ENCODE measurements around the gene NAPG.
"Not testable (repeated sequence)": the region's sequence is repeated elsewhere in the genome, so short reads cannot be mapped to it uniquely, and the experiment has no call there.

NAPG gene
- long read RNA-seq, donor 1, partial matches to known transcripts = 0 of 1 reads
- long read RNA-seq, donor 1, other reads (novel, unspliced or antisense) = 0 of 1 reads
- long read RNA-seq, donor 2 = 0 reads
- long read RNA-seq, donor 3, partial matches to known transcripts = 0 of 1 reads
- long read RNA-seq, donor 3, other reads (novel, unspliced or antisense) = 0 of 1 reads
- long read RNA-seq, donor 4, partial matches to known transcripts = 0 of 4 reads
- long read RNA-seq, donor 4, other reads (novel, unspliced or antisense) = 0 of 4 reads
- long read RNA-seq, donor 5, partial matches to known transcripts = 0 of 1 reads
- long read RNA-seq, donor 5, other reads (novel, unspliced or antisense) = 0 of 1 reads
- long read RNA-seq, donor 6, partial matches to known transcripts = 0 of 1 reads
- long read RNA-seq, donor 6, other reads (novel, unspliced or antisense) = 0 of 1 reads
- long read RNA-seq, donor 7 = 0 reads
- long read RNA-seq, donor 8, partial matches to known transcripts = 0 of 2 reads
- long read RNA-seq, donor 8, other reads (novel, unspliced or antisense) = 0 of 2 reads

GRCh38 chr18:10525697-10526560, at the start of gene NAPG:
TSS of gene NAPG (plus strand) at chr18:10526027. CDS start at chr18:10526103, 76 bp downstream.
- peak; percentile 82 for DNase-seq

DNA sequence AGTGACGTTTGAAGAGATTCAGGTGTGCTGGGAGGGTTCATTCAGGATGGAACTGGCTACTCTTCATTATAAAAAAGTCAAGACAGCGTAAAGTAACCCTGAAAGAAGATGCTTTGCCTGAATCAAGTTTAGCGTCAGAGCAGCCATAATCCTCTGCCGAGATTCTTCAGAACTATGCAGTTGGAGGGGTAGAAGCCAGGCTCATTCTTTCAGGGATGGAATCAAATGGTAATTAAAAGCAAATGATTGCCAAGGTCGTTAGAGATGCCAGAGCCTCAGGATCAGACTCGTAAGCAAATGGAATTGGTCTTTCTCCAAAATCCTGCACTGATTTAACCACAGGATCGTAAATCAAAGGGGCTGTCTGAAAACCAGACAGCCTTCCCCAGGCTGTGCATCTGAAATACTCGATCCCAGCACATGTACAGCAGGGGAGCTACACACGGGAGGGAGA, 49.5 kb upstream of the NAPG start:
- peak; percentile 51 for DNase-seq

- no peak for DNase-seq
Observed at GRCh38 chr18:10477121-10477862, 48.5 kb upstream of the NAPG start.

DNA sequence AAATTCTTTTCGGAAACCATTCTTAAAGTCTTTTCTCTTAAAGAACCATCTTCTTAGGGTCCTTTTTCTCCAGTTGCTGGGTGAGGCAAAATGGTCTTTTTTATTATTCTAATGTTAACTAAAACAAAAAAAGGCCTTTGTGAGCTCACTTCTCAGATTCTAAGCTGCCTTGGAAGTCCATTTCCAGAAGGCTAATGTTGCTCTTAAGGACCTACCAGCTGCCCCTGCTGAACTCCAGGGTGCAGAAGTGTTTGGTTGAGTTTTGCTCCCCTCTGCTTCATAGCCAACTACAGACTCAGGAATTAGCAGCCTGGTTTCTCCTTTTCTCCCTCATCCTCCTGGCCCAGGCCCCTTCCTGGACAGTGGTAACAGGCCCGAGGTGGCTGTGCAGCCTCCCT, 48.0 kb upstream of the NAPG start:
- no peak for DNase-seq

GRCh38 chr18:10481831-10482230, 44.0 kb upstream of the NAPG start:
- peak; percentile 0 for DNase-seq

DNA sequence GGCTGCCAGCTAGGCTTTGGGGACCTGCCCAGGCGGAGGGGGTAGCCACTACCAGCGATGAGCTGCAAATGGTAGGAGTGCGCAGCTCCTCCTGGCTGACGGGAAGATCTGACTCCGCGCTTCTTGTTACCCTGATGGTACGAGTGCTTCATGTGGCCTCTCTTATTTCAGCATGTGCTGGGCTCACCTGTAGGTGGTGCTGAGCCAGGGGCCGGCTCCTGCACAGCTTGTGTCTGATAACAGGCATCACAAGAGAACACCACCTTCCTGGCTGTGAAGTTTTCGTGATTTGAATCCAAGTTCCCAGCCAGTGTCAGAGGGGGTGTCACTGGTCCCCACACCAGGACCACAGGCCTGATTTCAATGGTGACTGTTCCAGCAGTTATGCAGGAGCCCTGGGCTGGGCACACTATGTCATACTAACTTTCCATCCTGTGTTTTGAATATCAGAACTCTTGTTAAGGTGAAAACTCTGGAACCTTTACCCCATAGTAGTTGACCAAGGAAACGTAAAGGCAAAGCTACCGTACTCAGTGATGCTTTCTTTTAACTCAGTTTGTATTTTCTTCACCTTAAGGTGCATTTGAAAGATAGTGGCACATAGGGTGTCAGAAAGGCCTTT, 43.4 kb upstream of the NAPG start:
- peak; percentile 0 for DNase-seq

- DNase-seq = no peak
Observed at GRCh38 chr18:10482985-10483949, 42.6 kb upstream of the NAPG start.

- no peak for DNase-seq
Observed at GRCh38 chr18:10485475-10485874, 40.4 kb upstream of the NAPG start.

- DNase-seq = no peak
Observed at GRCh38 chr18:10486362-10486761, 39.5 kb upstream of the NAPG start.

DNA sequence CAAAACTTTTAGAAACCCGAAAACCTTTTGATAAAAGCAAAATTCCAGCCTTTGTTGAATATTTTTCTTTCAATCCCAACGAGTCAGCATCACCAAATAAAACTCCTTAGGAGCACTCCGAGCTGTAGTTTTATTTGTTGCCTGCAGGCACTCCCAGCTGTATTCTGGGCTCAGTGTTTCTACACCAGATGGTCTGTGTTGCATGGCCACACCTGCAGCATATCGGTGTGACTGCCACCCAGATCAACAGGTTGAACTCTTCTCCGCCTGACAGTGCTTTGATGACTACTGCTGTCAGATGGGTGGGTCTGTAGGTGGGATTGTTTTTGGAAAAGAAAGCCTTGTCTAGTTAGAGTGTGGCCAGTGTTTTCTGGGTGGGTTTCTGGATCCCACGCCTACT, 38.7 kb upstream of the NAPG start:
- DNase-seq = no peak

DNA sequence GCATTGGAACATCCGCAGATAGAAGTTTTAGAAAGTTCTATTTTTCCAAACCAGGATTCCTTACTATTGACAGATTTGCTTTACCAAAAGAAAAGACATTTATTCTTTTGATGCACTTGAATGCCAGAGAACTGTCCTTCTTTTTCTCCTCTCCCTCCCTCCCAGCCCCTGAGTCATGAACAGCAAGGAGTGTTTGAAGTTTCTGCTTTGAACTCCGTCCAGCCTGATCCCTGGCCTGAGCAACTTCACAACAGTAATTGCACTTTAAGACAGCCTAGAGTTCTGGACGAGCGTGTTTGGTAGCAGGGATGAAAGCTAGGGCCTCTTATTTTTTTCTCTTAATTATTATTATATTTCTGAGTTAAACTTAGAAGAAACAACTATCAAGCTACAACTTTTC, 37.8 kb upstream of the NAPG start:
- DNase-seq = no peak

GRCh38 chr18:10490401-10491165, 35.2 kb upstream of the NAPG start:
- no peak for DNase-seq

DNA sequence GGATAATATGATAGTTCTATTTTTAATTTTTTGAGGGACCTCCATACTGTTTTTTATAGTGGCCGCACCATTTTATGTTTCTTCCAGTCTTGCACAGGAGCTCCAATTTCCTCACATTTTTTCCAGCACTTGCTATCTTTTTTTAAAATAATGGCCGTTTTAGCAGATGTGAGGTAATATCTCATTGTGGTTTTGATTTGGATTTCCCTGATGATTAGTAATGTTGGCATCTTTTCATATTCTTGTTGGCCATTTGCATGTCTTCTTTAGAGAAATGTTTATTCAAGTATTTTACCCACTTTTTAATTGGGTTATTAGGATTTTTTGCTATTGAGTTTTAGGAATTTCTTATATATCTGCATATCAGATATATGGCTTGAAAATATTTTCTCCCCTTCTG, 29.9 kb upstream of the NAPG start:
- DNase-seq = no peak

GRCh38 chr18:10497206-10497749, 28.5 kb upstream of the NAPG start:
- DNase-seq = no peak

GRCh38 chr18:10499230-10499629, 26.6 kb upstream of the NAPG start:
- no peak for DNase-seq

DNA sequence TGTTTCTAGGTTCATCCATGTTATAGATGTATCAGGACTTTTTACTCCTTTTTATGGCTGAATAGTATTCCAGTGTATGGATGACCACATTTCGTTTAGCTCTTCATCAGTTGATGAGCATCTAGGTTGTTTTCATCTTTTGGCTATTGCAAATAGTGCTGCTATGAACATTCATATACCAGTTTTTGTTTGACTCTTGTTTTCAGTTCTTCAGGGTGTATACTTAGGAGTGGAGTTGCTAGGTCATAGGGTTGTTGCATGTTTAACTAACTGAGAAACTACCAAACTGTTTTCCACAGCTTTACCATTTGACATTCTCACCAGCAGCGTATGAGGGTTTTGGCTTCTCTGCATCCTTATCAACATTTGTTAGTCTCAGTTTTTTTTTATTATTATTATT, 25.8 kb upstream of the NAPG start:
- DNase-seq = no peak

GRCh38 chr18:10504723-10505122, 21.1 kb upstream of the NAPG start:
- no peak for DNase-seq

DNA sequence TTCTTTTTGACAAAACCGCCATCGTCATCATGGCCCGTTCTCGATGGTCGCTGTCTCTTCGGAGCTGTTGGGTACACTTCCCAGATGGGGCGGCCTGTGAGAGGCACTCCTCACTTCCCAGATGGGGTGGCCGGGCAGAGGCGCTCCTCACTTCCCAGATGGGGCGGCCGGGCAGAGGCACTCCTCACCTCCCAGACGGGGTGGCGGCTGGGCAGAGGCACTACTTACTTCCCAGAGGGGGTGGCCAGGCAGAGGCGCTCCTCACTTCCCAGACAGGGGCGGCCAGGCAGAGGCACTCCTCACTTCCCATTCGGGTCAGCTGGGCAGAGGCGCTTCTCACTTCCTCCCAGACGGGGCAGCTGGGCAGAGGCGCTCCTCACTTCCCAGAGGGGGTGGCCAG, 19.9 kb upstream of the NAPG start:
- not testable (repeated sequence) for DNase-seq

DNA sequence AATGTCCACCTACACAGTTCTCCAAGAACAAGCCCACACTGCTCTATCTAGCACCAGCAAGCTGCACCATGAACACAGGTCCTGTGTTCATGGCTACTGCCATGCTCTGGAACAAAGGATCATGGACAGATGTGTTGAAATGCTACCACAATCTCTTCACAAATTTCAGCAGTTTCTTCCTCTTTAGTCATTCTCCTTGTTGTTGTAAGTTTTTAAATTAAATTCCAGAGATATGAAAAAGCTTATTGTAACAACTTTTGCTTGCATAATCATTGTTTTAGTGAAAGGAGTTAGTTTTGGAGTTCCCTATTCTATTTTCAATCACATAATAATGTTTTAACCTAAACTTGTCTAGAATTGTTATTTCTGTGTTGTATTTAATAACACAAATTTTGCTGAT, 17.2 kb upstream of the NAPG start:
- no peak for DNase-seq

DNA sequence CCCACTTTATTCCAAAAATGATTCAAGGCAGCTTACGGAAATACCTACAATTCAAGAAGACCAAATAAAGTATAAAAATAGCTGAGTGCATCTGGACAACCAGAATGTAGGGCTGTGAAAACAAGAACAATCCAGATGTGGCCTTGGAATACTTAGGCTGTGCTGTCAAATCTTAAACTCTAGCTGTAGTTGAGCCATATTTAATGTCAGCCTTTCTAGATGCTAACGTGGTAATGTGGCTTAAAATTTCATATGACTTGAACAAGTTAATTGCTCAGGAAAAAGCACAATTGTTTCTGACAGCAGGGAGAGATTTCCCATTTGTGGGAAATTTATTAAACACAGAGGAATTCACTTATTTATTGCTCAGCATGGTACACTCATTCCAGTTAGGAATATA, 14.6 kb upstream of the NAPG start:
- DNase-seq = no peak

Measured in right kidney (tissue), 9 donors.